ENCODE measurements around the gene SSC5D.
"Not testable (repeated sequence)": the region's sequence is repeated elsewhere in the genome, so short reads cannot be mapped to it uniquely, and the experiment has no call there.

The SSC5D gene
- long read RNA-seq, donor 1 = 0 reads
- long read RNA-seq, donor 2 = 0 reads
- long read RNA-seq, donor 3 = 0 reads
- long read RNA-seq, donor 4 = 0 reads
- long read RNA-seq, donor 5 = 0 reads
- long read RNA-seq, donor 6, partial matches to known transcripts = 0 of 1 reads
- long read RNA-seq, donor 6, other reads (novel, unspliced or antisense) = 0 of 1 reads
- long read RNA-seq, donor 7 = 0 reads
- long read RNA-seq, donor 8 = 0 reads

GRCh38 chr19:55487924-55488687 lies at the start of gene SSC5D:
Gene SSC5D (plus strand): TSS chr19:55488436. CDS start chr19:55488590, 154 bp downstream.
- peak; percentile 30 for DNase-seq

DNA sequence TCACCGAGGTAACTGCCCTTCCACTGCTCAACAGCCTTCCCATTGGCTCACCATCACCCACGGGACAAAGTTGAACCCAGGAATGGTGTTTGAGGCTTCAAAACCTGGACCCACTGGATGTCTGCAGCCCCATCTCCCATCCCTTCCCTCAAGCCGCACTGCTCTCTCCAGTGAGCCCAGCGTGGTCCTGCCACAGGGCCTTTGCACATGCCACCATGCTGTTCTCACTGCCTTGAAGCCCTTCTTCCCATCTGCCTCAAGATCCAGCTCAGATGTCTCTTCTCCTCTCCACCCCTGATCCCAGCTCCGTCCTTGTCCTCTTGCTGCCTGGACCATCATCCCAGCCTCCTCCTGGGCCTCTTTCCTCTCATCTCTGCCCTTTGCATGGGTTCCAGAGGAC lies 49.2 kb upstream of the SSC5D start:
- no peak for DNase-seq

DNA sequence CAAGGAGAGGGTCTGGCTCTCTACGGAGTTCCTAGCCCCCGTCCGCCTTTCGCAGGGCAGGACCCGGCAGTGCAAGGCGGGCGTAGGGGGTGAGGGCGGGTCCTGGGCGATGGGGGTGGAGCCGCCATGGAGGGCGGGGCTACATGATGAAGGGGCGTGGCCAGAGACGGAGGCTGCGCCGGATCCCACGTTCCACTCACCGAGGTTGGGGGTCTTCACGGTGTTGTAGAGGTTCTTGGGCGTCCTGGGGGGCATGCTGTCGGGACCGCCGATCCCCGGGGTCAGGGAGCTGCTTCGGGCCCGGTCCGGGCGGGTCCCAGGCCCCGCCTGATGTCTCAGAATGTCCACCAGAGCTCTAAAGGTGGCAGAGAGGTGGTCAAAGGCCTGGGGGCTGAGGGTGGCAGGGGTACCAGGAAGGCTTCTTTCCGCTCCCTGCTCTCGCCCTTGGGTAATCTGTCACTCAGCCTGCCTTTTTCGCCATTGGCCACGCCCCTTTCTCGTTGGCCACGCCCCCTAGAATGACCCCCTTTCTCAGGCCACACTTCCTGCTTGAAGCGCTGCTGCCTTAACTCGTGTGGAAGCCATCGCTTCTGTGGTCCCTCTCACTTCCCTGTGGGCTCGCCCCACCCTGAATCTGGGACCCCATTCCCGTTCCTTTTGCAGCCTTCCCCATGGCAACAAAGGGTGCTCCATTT lies 47.7 kb upstream of the SSC5D start:
- no peak for DNase-seq

DNA sequence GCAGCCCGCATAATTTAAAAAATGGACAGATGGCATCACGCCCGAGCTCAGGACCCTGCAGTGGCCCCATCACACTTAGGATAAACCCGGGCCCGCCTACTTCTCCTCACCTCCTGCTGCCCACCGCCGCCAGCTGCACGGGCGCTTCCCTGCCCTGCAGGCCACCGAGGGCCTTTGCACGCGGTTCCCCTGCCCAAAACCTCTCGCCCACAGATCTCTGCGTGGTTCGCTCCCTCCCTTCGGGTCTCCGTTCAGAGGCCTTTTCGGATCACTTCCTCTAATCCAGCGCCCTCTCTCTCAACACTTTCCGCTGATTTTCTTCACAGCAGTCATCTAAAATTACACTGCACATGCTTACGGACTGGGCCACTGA lies 46.9 kb upstream of the SSC5D start:
- DNase-seq = no peak

- no peak for DNase-seq
Measured at GRCh38 chr19:55441692-55442321, 46.4 kb upstream of the SSC5D start.

GRCh38 chr19:55442372-55442961 lies 45.8 kb upstream of the SSC5D start:
- DNase-seq = no peak

GRCh38 chr19:55443045-55443823 lies 45.0 kb upstream of the SSC5D start, which contains the start of gene SHISA7:
Gene SHISA7 (minus strand): TSS chr19:55443300. CDS start chr19:55442863, 437 bp downstream.
- DNase-seq = no peak

DNA sequence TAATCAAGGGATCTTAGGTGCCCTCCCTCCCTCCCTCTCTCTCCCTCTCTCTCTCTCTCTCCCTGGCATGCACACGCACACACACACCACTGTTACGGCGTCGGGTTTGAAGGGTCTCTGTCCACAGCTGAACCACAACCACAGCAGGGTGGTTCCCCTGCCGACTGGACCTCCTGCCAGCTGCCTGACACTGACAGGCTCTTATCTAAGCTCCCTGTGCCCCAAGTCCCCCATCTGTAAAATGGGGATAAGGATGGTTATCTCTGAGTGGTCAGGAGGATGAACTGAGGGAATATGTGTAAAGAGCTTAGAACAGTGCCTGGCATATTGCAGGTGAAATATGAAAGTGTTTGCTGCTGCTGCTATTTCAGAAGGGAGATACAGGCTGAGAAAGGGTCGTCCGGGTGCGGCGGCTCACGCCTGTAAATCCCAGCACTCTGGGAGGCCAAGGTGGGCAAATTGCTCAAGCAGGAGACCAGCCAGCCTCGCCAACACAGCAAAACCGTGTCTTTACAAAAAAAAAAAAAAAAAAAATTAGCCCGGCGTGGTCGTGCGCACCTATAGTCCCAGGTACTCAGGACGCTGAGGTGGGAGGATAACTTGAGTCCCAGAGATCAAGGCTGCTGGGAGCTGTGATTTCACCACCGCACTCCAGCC lies 44.3 kb upstream of the SSC5D start:
- DNase-seq = no peak

DNA sequence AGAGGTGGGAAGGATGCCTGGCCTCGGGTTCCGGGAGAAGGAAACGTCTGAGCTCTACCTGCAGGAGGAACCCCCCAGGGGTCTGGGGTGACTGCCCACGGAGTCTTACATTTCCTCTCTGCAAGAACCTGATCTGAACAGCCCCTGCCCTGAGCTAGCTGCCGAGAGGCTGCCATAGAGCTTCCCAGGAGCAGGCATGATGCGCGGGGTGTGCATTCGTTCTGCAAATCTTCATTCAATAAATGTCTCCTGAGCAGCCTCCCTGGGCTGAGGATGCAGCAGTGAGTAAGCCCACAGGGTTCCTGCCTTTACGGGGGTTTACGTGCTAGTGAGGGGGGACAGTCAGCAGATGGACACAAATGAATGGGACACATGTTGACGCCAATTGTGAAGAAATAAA lies 43.6 kb upstream of the SSC5D start:
- DNase-seq = no peak

DNA sequence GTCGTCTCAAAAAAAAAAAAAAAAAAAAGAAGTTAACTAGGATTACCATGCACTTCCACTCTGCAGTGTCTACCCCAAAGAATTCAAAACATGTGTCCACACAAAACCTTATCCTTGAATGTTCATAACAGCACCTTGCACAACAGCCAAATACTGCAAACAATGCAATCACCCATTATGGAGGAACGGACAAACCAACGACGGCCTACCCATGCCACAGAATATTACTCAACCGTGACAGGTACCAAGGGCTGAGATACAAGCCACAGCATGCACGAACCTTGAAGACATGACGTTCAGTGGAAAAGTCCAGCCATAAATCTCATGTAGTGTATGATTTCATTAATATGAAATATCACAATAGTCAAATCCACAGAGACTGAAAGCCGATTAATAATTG lies 42.2 kb upstream of the SSC5D start:
- no peak for DNase-seq

- DNase-seq = no peak
Measured at GRCh38 chr19:55447421-55448174, 40.6 kb upstream of the SSC5D start.

GRCh38 chr19:55448175-55448490 lies 40.1 kb upstream of the SSC5D start:
- DNase-seq = not testable (repeated sequence)

DNA sequence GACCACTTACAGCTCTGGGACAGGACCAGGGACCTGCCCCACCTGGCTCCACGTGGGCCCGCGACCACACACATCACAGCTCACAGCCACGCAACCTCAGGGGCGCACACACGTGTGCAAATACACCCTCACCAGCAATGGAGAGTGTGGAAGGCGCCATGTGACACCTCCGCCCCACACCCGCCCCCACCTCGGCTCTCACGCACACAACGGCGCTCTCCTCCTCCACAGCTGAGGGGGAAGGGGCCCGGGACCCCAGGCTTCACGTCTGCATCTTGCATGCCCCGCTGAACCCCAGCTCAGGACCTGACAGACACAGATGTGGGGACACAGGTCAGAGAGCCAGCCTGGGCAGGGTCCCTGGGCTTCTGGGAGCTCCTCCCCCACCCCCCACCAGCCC lies 38.8 kb upstream of the SSC5D start:
- no peak for DNase-seq

GRCh38 chr19:55451163-55451964 lies 36.9 kb upstream of the SSC5D start:
- no peak for DNase-seq

DNA sequence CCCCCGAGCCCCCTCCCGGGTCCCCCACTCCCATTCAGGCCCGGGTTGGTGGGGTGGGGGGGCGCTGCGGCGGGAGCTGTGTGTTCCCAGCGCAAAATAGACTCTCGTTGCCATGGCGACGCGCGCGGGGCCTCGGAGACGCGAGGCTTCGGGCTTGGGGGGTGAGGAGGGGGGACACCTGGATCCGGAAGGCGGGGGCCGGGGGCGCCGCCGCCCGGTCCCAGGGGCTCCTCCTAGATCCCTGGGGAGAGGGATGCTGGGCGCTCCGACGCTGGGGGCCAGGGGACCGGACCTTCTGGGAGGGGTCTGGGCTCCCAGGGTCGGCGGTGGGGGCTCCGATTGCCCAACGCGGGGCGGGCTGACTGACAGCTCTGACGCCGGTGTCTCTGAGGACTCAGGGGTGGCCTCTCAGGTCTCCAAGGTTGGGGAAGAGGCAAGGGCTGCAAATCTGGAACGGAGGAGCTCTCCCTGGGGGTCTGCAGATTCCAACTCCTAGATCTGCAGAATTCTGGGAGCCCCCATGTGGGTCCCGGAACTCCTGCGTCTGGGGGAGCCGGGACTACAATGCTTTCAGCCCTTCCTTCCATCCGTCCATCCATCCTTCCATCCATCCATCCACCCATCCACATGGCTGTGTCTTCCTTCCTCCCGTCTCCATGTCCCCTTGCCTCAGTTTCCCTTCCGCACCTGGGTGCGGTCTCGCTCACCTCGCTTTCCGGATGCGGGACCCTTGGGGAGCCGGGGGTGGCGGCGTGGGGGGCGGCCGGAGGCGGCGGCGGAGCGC lies 36.1 kb upstream of the SSC5D start:
- peak; percentile 36 for DNase-seq

DNA sequence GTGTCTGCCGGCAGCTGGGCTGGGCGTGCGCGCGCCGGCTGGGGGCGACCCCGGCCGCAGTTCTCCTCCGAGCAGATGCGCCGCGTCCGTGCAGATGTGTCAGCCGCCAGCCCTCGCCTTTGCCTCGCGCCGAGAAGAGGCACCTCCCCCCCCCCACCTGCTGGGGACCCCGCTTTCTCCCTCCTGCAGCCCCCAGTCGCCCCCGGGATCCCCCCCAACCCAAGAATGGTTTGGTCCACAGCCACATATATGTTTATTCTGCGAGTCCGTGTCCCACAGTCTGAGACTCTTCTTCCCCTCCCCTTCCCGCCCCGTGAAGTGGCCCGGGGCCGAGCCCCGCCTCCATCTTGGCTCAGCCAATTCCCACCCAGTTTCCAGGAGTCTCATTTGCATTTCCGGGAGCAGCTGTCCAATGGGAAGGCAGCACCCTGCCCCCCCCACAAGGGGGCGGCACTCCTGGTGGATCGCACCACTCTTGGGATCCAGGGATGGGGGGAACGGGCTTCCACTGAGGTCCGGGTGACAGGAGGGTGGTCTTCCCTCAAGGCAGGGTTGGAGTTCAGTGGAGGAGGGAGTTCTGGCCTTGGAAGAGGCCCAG lies 35.4 kb upstream of the SSC5D start:
- peak; percentile 69 for DNase-seq

DNA sequence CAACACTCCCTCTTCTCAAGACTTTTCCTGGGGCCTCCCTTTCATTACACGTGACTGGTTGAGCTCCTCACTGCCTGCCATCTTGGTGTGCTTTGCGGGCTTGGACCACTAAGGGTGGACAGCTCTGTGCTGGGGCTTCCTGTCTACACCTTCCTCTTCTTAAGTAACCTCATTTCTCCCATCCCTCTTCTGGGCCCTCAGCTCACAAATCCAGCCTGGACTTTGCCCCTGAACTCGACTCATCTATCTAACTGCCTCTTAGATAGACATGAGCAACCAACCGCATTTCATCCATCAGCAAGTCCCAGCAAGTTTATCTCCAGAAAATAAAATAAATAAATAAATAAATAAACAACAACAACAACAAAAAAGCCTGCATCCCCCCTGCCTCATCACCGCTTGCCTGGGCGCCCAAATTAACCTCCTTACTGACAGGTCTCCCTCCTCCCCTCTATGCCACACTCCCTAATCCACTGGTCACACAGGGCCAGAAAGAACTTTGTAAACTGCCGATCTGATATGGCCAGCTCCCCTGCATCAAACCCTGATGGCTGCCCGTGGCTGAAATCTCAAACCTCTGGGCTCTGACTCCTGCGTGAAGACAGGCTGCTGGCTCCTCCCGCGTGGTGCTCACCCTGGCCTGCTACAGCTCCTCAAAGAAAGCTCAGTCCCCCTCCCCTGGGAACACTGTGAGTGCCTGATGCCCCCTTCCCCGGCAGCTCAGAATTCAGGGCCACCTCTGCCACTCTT lies 34.5 kb upstream of the SSC5D start:
- DNase-seq = no peak

DNA sequence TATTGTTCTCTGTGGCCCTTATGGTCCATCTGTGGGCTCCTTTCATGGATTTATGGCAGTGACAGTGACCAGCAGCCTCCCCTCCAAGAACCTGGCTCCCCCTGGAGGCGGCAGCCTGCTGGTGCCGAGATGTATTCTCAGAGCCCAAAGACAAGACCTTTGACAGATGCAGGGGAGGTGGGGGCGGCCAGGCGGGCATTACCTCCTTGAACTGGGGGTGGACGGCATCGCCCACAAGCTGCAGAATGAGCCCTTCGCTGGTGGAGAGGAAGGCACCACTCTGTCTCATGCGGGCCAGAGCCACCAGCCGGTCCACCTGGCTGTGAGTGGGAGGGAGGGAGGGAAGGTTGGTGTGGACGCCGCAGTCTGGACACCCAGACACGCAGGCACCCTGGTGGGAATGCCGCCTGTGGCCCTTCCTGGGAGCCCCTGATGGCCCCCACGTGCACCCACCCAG lies 33.4 kb upstream of the SSC5D start:
- no peak for DNase-seq
